Fibroblast of skin of right biceps (primary cell): Measurements from ENCODE around the gene CD80.
"Not testable (repeated sequence)": the region's sequence is repeated elsewhere in the genome, so short reads cannot be mapped to it uniquely, and the experiment has no call there.

Source experiments
- DNase-seq: peaks from one replicate; pipeline ENCODE4 v3.0.0-alpha.2; 2013

CD80 gene

DNA sequence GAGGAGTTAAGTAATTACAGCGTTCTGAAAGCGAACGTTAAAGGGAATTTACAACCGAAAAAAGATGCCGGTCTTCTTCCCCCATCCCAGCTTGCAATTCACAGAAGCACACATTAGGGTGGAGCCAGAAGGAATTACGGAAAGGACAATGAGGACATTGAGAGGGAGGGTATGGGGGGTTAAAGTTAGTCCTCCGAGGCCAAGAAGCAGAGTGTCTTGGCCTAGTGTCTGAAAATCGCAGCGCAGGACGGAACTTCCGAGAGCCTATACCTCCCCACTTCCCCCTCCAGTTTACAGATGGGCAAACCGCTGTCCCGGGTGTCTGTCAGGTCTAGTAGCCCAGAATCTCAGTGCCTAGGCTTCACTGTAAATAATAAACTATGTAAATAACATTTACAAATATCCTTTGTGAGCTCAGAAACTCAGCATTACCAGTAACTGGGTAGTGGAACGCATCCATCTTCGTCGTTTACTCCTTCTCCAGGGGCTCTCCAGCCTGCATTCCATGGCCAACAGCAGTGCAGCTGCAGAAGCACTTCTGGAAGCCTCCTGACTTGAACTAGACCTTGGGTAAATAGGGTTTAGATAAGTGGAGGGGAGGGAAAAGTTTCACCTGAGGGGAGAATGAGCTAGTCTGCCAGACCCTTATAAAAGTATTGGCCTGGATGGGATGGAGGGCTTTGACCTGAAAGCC, 20.8 kb upstream of the CD80 start:
- DNase-seq = peak; percentile 31

DNA sequence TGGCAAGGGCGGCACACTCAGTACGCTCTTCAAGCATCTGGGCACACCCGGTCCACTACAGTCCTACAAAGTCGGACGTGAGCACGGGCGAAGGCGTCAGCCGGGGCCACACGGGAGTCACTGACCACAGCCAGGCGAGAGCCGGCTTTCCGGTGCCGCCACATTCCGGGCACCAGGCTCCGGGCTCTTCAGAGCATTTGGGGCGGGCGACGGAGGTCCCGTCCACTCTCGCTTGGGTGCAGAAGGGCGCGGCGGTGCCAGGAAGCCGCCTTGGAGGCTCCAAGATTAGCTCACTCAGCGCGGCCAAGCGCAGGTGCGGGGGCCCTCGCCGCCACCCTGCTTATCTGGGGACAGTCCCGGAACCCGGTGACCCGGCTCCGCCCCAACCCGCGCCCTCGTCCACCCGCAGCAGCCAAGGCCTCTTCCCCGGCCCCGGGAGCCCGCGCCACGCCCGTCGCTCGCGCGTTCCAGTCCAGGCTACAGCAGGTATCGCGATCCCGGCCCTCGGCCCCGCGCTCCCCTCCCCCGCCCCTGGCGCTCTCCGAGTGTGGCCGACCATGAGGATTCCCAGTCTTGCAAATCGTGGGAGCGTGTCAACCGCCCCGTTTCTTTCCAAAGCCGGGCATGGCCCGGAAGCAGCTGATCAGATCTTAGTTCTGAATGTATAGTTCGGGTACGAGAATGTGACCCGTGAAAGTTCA, 20.1 kb upstream of the CD80 start, which contains the start of gene ADPRH:
Gene ADPRH (plus strand): TSS at position 127 of the 701 bp plus-strand sequence. CDS start 2,678 bp downstream, outside the sequence.
- peak; percentile 71 for DNase-seq

DNA sequence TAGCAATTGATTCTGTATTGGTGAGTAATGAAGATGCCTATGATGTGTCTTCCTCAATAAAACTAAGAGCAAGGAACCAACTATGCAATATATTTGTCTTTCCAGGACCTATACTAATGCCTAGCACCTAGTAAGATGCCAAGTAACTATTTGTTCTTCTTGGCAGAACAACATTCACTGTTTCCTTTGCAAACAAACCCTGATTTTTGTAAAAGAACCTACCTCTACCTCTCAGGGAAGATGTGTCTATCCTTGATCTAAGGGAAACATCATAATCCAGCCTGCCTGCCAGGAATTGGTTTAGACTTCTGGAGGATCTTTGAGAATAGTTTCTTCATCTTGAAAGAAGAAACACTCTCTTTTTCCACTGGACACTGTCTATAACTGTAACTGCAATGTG, 16.1 kb upstream of the CD80 start:
- no peak for DNase-seq

DNA sequence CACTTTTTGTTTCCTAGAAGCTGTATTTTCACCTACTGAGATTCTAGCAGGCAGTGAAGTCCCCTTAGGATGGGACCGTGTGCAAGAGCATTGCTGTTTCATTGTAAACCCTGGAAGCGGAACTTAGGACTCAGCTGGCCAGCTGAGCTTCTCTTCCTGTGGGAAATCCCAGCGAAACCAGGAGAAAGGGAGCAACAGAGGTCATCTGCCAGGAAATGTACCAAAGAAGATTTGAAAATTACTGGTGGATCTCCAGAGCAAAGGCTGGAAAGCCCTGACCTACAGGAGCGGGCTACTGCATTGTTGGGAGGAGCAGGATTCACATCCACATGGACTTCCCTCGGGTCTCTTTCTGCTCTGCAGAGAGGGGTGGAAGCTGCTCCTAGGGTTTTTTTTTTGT, 12.3 kb upstream of the CD80 start:
- DNase-seq = no peak

DNA sequence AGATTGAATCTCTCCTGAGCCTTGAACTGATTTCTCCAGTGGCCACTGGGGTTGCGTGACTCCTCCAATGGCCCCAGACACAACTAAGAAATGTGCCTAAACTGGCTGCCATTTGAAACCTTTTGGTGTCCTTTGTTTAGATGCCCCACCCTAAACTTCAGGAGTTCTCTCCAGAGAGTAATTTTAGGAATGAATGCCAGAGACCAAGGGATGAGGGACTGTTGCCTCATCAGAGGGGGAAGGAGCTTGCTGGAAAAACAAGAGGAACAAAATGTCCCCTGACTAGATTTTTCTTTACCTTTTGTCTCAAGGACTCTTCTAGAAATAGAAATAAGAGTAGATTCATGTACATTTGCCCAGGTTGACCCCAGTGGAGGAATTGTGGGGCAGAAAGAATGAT, 11.8 kb upstream of the CD80 start:
- DNase-seq = no peak

DNA sequence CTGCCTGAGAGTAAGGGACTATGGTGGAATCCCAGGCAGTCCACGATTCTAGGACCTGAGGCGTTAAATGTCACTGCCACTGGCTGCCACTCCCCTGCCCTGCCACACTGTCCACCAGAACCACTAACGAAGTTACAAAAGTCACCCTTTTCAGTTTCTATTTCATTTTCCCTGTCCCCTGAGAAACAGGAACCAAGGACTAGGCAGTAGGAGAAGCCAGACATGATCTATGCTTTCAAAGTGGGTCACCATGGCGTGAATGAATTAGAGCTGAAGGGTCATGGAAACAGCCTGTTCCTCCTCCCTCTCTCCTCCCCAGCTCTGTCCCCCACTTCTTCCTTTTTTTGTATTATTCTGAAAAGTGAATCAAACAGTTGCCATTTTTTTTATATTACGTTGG, 10.8 kb upstream of the CD80 start:
- no peak for DNase-seq

DNA sequence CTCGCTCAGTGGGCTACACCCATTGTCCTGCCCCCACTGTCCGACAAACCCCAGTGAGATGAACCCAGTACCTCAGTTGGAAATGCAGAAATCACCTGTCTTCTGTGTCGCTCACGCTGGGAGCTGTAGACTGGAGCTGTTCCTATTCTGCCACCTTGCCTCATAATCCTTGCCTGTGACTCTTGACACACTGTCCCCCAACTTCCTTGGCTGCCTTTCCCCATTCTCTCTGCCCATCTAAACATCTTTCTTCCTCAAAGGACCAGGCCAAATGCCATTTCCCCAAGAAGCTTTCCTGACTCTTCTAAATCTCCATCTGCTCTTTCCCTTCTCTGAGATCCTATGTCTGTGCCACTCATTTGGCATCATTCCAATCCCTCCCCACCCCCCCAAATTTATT, 9.7 kb upstream of the CD80 start:
- DNase-seq = no peak

DNA sequence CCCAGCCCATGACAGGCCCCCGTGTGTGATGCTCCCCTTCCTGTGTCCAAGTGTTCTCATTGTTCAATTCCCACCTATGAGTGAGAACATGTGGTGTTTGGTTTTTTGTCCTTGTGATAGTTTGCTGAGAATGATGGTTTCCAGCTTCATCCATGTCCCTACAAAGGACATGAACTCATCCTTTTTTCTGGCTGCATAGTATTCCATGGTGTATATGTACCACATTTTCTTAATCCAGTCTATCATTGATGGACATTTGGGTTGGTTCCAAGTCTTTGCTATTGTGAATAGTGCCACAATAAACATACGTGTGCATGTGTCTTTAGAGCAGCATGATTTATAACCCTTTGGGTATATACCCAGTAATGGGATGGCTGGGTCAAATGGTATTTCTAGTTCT, 3.9 kb upstream of the CD80 start:
- DNase-seq = not testable (repeated sequence)

DNA sequence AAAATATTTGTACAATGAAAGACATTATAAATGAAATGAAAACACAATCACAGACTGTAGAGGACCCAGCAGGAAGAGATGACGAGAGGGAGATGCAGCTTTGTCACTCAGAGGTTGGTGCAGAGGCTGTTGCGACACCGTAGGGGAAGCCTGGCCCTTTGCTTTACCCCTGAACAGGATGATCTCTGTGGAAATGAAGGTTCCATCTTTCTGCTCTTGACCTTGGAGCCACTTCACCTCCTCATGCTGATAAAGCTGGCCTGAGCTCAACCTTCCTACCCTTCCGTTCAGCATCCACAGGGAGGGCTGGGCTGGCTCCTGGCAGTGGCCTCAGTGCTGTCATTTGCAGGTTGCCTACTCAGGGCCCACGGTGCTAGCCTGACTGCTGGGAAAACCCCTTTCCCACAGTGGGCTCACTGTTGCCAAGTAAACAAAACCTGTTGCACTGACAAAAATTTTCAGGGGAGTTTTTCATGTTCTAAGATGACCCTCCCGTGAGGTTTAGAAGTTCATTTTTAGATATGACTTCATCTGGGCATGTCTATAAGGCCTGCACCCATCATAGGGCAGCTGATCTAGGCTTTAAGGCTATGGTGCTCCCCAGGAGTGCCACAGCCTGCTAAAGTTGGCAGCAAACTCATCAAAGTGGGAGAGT, 3.0 kb upstream of the CD80 start:
- DNase-seq = no peak

DNA sequence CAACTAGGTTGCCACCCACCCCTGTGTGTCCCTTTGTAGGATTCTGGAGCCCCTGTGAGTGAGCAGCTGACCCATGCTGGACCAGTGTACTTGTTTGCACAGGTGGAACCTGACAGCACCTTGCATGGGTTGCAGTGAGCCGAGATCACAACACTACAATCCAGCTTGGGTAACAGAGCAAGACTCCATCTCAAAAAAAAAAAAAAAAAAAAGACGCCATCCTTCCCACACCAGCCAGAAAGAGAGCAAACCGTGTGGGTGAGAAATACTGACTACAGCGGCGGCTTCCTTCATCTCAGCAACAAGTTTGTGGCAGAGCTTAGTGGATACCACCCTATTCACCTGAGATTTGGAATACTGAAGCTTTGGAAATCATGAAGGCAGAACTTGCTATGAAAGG, 746 bp upstream of the CD80 start:
- DNase-seq = no peak

DNA sequence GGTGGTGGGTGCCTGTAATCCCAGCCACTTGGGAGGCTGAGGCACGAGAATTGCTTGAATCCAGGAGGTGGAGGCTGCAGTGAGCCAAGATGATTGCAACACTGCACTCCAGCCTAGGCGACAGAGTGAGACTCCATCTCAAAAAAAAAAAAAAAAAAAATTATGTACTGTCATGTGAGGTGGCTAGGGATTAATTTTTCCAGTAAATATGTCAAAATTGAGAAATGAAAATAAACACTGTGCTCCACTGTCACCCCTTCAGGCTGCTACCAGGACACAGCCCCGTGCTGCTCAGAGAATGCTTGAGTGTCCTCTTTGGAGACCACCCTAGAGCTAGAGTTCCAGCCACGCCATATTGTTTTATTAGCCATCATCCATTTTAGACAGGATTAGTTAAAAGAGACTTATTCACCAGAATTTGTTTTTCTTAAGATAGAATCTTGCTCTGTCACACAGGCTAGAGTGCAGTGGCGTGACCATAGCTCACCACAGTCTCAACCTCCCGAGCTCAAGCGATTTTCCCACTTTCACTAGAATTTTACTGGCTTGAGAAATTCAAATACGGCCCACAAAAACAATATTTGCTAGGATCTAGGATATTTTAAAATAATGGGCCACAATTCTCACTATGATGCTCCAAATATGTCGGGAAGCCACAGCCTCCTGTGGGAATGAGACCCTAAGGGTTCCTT, 642 bp downstream of the CD80 start:
- no peak for DNase-seq

DNA sequence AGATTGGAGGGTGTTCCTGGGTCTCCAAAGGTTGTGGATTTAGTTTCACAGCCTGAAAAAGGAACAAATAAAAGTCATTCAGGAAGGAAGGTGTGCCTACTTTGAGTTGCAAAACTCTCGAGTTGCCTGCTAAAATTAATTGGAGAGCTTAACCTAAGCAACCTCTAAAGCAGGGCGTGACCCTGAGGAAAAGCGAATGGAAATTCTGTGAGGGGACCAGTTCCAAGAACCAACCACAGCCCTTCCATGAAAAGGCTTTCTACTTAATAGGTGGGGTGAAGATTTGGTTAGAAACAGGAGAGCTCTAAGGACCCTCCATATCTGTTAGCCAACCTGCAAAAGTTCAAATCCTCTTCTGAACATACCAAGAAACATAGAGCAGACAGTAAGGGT, 1.5 kb downstream of the CD80 start:
- DNase-seq = no peak

DNA sequence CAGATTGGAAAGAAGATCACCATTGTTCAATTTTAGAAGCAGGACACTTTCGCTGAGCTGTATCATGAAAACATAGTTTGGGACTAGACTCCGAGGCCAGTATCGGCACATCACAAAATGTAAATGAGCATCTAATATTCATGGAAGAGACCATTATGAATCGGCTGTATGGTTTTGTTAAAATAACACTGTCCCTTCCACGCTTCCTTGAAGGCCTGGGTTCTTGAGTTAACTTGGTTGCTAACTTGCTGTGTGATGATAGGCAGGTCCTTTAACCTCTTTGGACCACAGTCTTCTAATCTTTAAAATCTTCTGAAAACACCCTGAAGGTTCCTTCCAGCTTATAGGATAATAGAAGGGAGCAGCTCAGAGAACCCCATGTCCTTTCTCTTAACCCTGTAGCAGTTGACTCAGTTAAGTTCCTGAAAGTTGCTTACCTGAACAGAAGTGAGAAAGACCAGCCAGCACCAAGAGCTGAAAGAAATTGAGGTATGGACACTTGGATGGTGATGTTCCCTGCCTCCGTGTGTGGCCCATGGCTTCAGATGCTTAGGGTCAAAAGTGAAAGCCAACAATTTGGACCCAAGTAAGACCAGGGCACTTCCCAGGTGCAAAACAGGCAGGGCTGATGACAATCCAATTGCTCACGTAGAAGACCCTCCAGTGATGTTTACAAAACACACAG, 2.1 kb downstream of the CD80 start:
- DNase-seq = no peak

DNA sequence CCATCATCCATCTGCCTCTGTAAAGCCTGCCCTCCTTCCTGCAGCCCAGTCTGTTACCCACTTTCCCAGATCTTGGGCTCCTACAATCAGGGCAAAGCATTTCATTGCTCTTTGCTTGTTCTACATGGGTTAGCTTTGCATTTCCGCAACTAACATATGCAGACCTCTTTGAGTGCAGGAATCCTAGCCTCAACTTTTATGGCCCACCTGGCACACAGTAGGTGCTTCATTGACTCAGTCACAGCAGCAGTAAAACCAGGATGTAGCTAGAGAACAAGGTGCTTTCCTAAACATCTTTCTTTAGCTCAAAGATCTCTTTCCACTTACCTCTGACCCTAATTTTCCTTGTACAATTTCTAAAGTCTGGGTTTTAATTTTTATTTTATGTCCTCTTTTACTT, 3.5 kb downstream of the CD80 start:
- no peak for DNase-seq

DNA sequence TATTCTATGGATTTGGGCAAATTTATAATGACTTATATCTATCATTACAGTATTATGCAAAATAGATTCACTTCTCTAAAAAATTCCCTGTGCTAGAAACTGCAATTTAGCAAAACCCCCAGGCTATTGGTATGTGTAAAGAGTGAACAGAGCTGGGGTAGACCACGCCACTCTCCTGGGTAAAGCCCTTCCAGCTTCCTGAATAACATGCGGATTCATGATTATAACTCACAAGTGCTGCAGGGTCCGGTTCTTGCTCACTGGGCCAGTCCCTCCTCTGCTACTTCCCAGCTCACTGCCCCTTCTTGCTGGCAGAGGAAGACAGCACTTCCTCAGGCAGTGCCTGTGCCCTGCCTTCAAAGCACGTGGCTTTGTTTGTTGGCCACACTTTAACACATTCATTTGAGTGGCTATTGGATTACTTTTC, 4.1 kb downstream of the CD80 start:
- no peak for DNase-seq

DNA sequence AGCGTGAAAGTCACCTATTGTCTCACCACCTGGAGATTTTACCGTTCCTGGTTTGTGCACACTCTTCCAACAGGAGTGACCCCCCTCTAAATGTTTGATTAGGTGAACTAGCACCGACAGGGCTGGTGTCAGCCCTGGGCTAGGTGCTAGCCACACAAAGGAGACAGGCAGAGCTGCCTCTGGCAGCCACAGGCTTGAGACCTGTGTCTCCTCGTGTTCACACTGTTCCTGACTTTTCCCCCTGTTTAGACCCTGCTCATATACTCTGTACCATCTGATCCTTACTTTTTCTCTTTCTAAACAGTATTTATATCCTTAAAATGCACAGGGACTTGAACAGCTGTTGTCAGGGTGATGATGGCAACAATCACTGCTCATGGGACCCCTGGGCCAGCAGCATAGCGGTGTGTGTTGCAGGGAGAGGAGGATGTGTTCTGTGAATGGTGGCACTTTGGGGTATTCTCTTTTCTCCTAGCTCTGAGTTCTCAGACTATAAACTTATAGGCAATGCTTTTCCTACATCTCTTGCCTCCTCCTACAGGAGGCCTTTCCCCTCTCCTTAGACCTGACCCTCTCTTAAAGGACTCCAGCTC, 5.5 kb downstream of the CD80 start:
- DNase-seq = no peak

DNA sequence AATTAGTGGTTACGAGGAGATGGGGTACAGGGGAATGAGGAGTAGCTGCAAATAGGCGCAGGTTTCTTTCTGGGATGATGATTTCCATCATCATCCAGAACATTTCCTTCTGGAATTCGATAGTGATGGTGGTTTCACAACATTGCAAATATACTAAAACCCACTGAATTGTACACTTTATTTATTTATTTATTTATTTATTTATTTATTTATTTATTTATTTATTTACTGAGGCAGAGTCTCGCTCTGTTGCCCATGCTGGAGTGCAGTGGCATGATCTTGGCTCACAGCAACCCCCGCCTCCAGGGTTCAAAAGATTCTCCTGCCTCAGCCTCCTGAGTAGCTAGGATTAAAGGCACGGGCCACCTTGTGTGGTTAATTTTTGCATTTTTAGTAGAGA, 6.5 kb downstream of the CD80 start:
- DNase-seq = not testable (repeated sequence)

DNA sequence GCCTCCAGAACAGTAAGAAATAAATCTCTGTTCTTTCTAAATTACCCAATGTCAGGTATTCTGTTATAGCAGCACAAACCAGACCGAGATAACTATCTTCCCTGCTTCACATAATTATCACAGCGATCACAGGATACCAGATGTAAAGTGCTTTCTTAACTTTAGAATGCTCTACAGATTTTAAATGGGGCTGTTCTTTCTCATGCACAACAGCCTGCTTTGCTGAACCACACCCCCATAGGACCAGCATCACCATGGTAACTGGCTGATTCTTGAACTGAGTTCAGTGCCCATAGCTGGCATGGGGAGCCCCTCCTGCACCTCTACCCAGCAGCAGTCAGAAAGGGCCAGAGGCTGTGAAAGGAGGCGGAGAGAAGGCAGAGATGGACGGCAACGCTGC, 7.8 kb downstream of the CD80 start:
- DNase-seq = no peak

DNA sequence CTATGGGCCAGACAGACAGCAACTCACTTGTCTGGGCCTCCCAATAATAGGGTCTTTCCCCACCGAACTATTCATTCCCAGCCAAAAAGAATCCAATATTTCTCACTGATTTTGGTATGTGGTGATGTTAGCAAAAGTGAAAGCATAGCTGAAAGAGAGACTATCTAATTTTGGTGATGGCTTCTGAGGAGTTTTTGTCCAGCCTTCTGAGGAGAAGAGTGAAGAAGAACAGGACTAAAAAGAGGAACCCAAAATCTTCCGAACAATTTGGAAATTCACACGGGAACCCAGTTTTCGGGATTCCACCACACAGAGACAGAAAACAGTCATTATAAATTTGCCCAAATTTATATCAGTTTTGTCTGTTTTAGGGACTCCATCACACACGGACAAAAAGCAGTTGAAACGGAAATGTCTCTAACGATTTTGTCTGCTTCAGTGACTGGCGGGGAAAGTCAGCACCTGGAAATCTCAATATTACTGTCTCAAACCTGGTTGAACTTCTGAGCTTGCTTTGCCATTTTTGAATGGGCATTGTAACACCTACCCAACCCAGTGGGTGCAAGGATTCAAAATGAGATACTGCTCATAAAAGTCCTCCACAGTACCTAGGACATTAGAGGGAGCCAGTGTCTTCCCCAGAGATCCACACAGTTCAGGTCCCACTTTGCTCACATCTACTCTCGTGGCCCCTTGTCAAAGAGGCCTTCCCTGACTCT, 9.1 kb downstream of the CD80 start:
- no peak for DNase-seq

DNA sequence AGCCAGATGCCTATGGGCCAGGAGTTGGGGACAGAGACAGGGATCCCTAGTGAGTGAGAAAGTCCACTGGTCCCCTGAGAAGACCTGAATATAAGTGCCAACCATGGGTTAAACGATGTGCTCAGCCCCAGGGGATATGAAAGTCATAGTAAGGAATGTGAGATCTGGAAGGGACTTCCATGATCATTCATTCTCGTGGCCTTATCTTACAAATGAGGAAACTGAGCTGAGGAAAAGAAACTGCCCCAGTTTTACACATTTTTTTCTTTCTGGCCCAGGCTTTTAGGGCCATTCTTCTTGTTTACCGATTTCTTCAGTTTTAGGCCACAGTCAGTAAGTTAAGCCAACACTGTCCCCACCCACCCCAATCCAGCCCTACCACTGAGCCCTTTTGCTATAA, 11.1 kb downstream of the CD80 start:
- no peak for DNase-seq

DNA sequence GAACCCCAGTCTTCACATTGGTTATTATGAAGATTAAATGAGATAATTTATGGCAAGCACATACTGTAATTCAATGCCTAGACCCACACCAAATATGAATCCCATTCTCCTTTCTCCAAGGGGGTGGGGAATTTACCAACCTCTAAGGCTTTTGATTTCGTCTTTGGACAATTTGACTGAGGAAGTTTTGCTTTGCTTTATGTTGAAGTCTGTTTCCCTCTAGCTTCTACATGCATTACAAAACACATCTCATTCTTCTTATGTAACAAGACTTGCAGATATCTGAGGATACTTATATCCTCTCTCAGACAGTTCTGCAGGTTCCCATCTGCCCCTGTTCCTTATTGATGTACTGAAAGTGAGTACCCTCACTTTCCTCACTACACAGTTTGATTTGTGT, 12.2 kb downstream of the CD80 start:
- DNase-seq = no peak

DNA sequence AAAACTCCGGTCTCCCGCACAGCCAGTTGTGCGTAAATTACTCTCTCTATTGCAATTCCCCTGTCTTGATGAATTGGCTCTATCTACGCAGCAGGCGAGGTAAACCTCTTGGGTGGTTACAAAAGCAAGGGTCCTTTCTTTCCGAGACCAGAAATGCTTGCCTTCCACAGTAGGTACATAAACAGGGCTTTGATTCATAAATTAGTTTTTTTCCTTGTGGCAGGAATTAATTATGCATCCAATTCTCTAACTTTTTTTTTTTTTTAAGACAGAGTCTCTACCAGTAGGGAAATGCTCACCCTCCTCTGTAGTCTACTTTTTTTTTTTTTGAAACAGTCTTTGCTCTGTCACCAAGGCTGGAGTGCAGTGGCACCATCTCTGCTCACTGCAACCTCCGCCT, 16.3 kb downstream of the CD80 start:
- no peak for DNase-seq
